ENCODE data around the gene CCDC194.

CCDC194 gene

GRCh38 chr19:17393914-17394313 is at the start of gene CCDC194:
Gene CCDC194, minus strand, starts transcription at chr19:17394196. Its CDS starts 38 bp downstream, at chr19:17394158.
- H4K20me1 ChIP-seq (ENCODE audit: insufficient read depth): no peaks in the 10 kb centered on the region
- no peak within 1 kb of the TSS for H3K27ac ChIP-seq
- no peak within 1 kb of the TSS for H3K4me3 ChIP-seq (IDR thresholded peaks at IDR 0.05; ENCODE audit: insufficient read depth, low read depth, low read length)
- no peak within 1 kb of the TSS for H2AFZ ChIP-seq (ENCODE audit: low read depth)
- TF ChIP-seq CTCF (conservative IDR thresholded peaks at IDR 0.05; ENCODE audit: low read depth, low read length): no peak
- no peaks in the 10 kb centered on the region for H3K36me3 ChIP-seq (ENCODE audit: insufficient read depth)
- no peak within 1 kb of the TSS for H3K9ac ChIP-seq
- H3K4me2 ChIP-seq: peak within 1 kb of the TSS; percentile 95; the same call in 1 of the 2 replicates
- H3K79me2 ChIP-seq (ENCODE audit: insufficient read depth, low read depth): no peaks in the 10 kb centered on the region
- H3K27me3 ChIP-seq (ENCODE audit: insufficient read depth, low read depth): peaks cover 13% of the 10 kb centered on the region; the same call in 1 of the 2 replicates
- peaks cover 24% of the 10 kb centered on the region for H3K4me1 ChIP-seq (ENCODE audit: low read depth, poor library complexity, severe bottlenecking)

- Histone ChIP-seq H3K4me3 (IDR thresholded peaks at IDR 0.05; ENCODE audit: insufficient read depth, low read depth, low read length) (no peak overlapping the region), H3K36me3 (ENCODE audit: insufficient read depth) (no peaks in the 10 kb centered on the region), H3K4me2 (no peak overlapping the region), H2AFZ (ENCODE audit: low read depth) (no peak overlapping the region), H3K9ac (no peak overlapping the region), H3K27me3 (ENCODE audit: insufficient read depth, low read depth) (peaks cover 19% of the 10 kb centered on the region), H3K27ac (no peak overlapping the region), H3K4me1 (ENCODE audit: low read depth, poor library complexity, severe bottlenecking) (no peaks in the 10 kb centered on the region), H4K20me1 (ENCODE audit: insufficient read depth) (no peaks in the 10 kb centered on the region), H3K79me2 (ENCODE audit: insufficient read depth, low read depth) (no peaks in the 10 kb centered on the region)
- 0 out of 2 replicates have a peak, but pooled peaks have one; percentile 18 for TF ChIP-seq CTCF (conservative IDR thresholded peaks at IDR 0.05; ENCODE audit: low read depth, low read length)
Observed at GRCh38 chr19:17441241-17442021, 47.4 kb upstream of the CCDC194 start.

GRCh38 chr19:17436874-17437267 is 42.9 kb upstream of the CCDC194 start:
- H2AFZ ChIP-seq (ENCODE audit: low read depth): no peak overlapping the region
- H3K36me3 ChIP-seq (ENCODE audit: insufficient read depth): no peaks in the 10 kb centered on the region
- no peaks in the 10 kb centered on the region for H3K4me1 ChIP-seq (ENCODE audit: low read depth, poor library complexity, severe bottlenecking)
- H3K9ac ChIP-seq: no peak overlapping the region
- no peak for TF ChIP-seq CTCF (conservative IDR thresholded peaks at IDR 0.05; ENCODE audit: low read depth, low read length)
- H4K20me1 ChIP-seq (ENCODE audit: insufficient read depth): no peaks in the 10 kb centered on the region
- no peaks in the 10 kb centered on the region for H3K79me2 ChIP-seq (ENCODE audit: insufficient read depth, low read depth)
- peaks cover 25% of the 10 kb centered on the region for H3K27me3 ChIP-seq (ENCODE audit: insufficient read depth, low read depth)
- H3K27ac ChIP-seq: no peak overlapping the region
- H3K4me3 ChIP-seq (IDR thresholded peaks at IDR 0.05; ENCODE audit: insufficient read depth, low read depth, low read length): no peak overlapping the region
- H3K4me2 ChIP-seq: no peak overlapping the region

GRCh38 chr19:17436094-17436873 is 42.3 kb upstream of the CCDC194 start:
- peaks cover 25% of the 10 kb centered on the region for H3K27me3 ChIP-seq (ENCODE audit: insufficient read depth, low read depth)
- H3K27ac ChIP-seq: no peak overlapping the region
- H3K4me3 ChIP-seq (IDR thresholded peaks at IDR 0.05; ENCODE audit: insufficient read depth, low read depth, low read length): no peak overlapping the region
- H2AFZ ChIP-seq (ENCODE audit: low read depth): no peak overlapping the region
- TF ChIP-seq CTCF (conservative IDR thresholded peaks at IDR 0.05; ENCODE audit: low read depth, low read length): no peak
- no peaks in the 10 kb centered on the region for H3K79me2 ChIP-seq (ENCODE audit: insufficient read depth, low read depth)
- H3K4me2 ChIP-seq: no peak overlapping the region
- H3K9ac ChIP-seq: no peak overlapping the region
- H3K4me1 ChIP-seq (ENCODE audit: low read depth, poor library complexity, severe bottlenecking): no peaks in the 10 kb centered on the region
- H3K36me3 ChIP-seq (ENCODE audit: insufficient read depth): no peaks in the 10 kb centered on the region
- H4K20me1 ChIP-seq (ENCODE audit: insufficient read depth): no peaks in the 10 kb centered on the region

All from KMS-11 (cell line).